GM21576 (cell line): ENCODE measurements around the gene STON2.
"Not testable (repeated sequence)": the region's sequence is repeated elsewhere in the genome, so short reads cannot be mapped to it uniquely, and the experiment has no call there.

Experiments used
- ATAC-seq: cut with Tn5 transposase; IDR thresholded peaks from one replicate; pipeline ENCODE4 v1.9.1; 2021; ENCODE audit warnings: mild to moderate bottlenecking, moderate library complexity; ENCODE audit not compliant: unreplicated experiment

The STON2 gene

GRCh38 chr14:81231540-81231939 is 168.6 kb downstream of the STON2 start:
- ATAC-seq: no peak

DNA sequence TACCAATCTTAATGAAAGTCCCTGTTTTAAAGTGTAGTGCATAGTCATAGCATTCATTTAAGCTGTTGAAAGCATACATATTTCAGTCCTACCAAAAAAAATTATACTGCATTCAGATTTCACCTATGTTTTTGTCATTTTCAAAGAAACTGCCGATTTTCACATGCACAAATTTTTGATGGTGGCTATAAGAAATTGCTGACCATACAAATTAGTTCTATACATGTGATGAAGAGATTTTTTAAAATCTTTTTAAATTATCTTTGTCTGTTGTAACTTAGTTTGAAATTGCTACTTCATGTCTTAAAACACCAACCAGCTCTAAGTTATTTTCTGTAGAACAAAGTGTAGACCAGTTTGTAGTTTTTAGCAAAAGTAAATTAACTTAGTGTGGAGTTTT is 175.9 kb downstream of the STON2 start:
- ATAC-seq: no peak

DNA sequence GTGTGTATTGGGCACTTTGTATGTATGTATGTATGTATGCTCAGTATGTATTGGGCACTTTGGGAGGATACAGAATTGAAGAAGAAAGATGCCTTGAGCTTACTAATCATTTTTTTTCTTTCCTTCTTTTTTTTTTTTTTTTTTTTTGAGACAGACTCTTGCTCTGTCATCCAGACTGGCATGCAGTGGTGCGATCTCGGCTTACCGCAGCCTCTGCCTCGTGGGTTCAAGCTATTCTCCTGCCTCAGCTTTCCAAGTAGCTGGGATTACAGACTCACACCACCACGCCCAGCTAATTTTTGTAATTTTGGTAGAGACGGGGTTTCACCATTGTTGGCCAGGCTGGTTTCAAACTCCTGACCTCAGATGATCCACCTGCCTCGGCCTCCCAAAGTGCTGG is 176.3 kb downstream of the STON2 start:
- ATAC-seq: not testable (repeated sequence)

DNA sequence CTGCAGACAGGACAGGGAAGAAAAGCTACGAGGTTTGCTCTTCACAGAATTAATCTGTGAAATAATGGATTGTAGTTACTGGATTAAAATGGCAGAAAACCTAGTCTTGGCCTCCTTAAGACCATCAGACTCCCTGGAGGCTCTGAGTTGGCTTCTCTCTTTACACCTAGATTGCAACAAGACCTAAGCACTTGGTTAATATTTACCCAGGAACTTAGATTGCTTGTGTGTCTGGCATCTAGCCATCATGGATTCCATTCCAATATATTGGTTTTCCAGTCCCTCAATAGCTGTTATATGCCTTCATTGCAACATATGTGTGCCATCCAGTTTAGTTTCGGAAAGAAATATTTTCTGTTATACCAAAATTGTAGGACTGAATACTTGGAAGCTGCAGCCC is 177.4 kb downstream of the STON2 start:
- ATAC-seq: no peak

DNA sequence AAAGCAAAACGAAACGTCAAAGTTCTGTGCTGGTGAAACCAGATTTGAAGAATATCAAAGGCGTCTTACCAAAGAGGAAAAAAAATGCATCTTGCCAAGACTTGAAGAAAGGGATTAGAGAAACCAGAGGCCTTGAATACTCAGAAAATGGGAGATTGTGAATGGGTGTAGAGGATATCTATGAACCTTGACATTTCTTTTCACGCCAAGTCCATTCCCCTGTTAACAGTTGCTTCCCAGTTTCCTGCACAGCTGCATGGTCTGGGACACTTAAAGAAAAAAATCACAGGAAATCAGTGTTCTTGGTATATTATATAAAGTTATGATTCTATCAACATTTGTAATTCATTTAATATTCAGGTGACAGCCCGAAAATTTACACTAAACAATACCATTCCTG is 178.0 kb downstream of the STON2 start:
- no peak for ATAC-seq

DNA sequence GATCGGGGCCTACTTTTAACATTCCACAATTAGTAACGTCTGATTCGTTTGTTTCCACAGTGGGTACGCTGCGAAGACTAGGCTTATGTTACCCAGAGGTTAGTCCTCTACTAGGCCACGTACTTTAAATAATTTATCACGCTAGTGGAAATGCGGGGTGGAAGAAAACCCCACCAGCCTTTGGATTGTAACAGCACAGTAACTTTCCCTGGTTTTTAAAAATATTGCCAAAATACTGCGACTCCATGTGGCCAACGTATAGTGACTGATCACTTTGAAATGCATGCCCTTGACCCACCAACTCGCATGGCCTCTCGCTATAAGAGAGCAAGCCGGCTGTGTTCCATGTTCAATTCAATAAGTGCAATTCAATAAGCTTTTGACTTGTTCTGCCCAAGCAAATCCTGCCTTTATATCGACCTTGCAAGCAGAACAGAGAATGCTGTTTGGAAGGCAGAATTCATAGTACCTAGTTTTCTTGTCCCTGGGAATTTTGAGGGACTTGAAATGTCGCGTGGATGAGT is 178.5 kb downstream of the STON2 start:
- no peak for ATAC-seq

DNA sequence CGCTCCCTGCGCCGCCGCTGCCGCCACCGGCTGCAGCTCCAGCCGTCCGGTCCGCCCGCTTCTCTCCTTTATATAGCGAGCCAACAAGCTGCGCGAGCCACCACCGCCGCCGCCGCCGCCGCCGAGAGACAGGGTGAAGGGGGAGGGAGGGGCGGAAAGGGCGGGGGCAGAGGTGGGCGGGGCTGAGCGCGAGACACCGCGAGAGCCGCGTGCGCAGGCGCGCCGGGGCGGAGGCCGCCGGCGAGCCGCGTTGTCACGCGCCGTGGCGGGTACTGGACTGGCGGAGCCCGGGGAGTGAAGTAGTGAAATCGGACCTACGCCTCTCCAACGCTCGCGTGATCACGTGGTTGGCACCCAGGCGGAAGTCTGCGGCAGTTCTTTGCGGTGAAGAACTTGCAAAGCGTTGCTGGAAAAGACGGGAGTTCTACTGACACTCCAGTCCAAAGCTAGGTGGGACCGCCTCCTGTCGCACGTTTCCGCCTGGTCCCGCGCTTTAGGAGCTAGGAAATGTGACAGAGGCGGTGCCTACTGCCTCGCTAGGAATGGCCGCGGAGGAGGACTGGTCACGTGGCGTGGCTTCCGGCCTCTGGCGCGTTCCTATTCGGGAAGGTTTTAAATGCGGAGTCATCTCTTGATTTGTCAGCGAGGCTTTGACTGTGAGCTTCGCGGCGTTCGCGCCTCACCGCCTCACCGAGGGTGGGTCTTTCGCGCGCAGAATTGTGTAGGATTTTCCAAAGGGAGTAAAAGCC is 179.1 kb downstream of the STON2 start, which contains the start of gene GTF2A1:
Gene GTF2A1, minus strand, starts transcription at position 130 of the 749 bp plus-strand sequence. CDS start 441 bp downstream, outside the sequence.
- peak; percentile 76 for ATAC-seq

DNA sequence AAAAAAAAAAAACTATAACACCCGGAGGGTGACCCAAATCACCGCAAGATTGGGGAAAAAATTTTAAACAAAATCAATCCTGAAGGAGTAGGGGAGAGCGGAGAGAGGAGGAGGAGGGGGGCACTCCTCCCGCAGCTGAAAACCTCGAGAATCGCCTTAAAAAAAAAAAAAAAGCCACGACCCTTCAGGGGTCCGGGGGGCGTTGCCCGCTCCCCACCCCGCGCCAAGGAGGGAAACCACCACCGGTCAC is 179.6 kb downstream of the STON2 start:
- no peak for ATAC-seq

DNA sequence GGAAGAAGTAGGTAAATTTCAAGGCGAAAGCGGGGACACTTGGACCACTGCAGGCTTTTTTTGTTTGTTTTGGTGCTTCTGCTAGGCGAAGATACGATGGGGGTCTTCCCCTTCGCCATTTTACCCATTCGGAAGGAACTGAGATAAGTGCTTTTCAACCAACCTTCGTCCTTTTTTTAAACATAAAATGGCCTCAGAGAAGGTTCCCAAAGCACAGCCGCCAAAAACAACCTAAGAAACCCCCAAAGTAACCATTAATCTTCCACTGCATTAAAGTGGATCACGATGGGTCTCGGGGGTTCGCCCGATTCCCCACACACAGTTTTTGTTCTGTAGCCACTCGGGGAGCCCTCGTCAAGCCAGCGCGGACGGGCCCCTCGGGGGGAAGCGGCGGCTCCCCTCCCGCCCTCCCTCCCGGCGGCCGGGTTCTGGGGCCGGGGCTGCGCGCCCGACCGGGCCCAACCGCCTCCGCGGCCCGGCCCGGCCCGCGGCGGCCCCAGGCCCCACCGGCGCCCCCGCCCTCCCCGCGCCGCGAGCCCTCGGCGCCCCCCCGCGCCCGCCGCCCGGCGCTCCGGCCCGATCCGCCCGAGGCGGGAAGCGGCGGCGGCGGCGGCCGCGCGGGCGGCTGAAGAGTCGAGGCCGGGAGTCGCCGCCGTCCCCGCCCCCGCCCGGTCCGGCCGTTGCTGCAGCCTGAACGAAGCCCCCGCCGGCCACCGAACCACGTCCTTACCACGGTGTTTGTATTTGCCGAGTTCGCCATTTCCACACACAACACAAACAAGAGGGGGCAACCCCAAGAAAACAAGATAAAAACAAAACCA is 180.2 kb downstream of the STON2 start:
- ATAC-seq: no peak

GRCh38 chr14:81219210-81219758 is 180.8 kb downstream of the STON2 start:
- ATAC-seq: peak; percentile 62

- ATAC-seq: peak; percentile 71
Observed at GRCh38 chr14:81211844-81212243, 188.3 kb downstream of the STON2 start.
